HL-60/S4 (cell line): ENCODE results near the gene C1QTNF12.

Experiments
- in situ Hi-C: fragments of 300-500 bp; cut with MboI; formaldehyde crosslinking; loops from 2 replicates; pipeline ENCODE4 v1.14.3; 2022; ENCODE audit warnings: low sequenced_read_pairs

The C1QTNF12 gene

DNA sequence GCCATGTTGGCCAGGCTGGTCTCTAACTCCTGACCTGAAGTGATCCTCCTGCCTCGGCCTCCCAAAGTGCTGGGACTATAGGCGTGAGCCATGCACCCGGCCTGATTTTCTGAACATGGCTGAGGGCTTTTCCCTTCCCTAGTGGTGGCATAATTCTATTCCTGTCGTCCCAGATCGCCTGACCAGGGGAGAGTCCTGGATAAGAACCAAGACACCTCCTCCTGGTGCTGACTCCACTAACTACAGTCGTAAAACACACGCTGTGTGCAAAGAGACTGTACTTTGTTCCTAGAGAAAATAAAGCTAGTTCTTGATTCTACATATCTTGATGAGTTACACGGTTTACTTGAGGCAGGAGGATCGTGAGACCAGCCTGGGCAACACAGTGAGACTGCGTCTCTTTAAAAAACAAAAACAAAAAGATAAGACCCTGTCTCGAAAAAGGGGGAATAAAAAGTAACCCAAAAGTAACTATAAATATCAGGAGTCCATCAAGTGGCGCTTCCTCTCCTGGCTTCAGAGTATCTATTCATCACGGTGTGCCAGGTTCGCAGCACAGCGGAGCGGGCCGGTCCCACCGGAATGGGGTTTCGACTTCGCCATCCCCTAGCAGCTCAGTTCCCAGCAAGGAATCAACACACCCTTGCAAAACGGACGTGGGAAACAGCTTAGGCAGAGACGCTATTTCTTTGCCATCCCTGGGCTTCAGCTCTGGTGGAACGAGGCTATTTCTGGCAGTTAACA, 15.7 kb downstream of the C1QTNF12 start:
- in situ Hi-C loops: no loop called here

DNA sequence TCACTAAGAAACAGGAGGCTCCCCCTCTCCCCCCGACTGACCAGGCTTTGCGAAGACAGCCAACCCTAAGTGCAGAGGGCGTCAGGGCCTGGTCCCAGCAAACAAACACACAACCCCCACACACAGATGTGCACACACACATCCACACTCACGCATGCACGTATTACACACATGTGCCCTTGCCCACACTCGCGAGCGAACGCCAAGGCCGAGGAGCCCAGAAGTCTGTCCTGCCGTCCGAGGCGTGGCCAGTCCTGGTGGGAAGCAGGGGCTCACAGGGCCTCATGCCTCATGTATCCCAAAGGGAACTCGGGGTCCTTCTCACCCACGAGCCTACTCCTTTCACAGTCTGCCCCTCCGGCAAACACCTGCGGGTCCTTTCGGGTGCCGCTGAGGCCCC, 16.8 kb downstream of the C1QTNF12 start:
- in situ Hi-C loops: no loop called here

DNA sequence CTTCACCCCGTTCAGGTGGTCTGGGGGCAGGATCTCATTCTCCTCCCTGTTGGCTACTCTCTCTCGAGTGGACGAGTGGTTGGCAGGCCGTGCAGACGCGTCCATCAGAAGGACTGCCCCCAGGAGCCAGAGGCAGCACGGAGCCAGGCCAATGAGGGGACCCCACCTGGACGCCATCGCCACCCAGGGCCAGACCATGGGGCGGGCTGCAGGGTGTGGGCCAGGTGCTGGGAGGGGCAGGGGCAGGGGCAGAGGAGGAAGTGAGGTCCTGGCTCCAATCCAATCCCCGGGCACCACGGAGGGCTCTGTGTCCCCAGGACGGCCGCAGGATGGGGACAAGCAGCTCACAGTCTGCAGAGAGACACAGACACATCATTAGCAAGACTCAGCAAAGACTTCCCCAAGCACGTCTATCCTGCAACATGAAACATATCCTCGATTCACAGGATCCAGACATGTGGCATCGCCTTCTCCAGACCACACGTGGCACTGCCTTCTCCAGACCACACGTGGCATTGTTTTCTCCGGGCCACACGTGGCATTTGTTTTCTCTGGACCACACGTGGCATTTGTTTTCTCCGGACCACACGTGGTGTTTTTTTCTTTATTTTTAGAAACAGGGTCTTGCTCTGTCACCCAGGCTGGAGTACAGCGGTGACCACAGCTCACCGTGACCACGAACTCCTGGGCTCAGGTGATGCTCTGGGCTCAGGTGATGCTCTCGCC, 17.8 kb downstream of the C1QTNF12 start:
- in situ Hi-C loops: no loop called here

DNA sequence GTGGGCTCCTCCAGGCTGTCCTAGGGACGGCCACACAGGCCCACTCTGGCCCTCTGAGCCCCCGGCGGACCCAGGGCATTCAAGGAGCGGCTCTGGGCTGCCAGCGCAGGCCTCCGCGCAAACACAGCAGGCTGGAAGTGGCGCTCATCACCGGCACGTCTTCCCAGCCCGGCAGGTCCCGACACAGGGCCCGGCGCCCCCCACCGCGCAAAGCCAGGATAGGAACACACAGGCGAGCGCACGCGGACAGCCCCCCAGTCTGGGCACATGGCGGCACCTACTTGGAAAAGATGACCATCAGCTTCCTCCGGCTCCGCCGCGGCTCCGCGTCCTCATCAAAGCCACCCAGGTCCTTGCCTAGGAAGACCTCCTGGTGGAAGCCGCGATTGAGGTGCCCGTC, 18.3 kb downstream of the C1QTNF12 start:
- in situ Hi-C loops: no loop called here

DNA sequence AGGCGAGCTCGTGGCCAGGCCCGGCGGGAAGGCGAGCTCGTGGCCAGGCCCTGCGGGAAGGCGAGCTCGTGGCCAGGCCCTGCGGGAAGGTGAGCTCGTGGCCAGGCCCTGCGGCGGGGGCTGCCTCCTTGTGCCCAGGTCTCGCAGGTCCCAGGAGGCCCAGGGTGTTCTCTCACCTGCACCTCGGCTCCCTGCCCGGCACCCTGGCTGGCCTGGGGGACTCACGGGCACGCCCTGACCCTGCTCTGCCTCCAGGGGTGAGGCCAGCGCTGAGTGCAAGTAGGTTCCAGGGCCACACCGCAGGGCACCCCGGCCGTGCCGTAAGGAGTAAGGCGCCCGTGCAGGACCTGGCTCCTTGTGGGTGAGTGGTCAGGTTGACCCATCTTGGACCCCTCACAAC, 19.1 kb downstream of the C1QTNF12 start:
- in situ Hi-C loops: no loop called here

DNA sequence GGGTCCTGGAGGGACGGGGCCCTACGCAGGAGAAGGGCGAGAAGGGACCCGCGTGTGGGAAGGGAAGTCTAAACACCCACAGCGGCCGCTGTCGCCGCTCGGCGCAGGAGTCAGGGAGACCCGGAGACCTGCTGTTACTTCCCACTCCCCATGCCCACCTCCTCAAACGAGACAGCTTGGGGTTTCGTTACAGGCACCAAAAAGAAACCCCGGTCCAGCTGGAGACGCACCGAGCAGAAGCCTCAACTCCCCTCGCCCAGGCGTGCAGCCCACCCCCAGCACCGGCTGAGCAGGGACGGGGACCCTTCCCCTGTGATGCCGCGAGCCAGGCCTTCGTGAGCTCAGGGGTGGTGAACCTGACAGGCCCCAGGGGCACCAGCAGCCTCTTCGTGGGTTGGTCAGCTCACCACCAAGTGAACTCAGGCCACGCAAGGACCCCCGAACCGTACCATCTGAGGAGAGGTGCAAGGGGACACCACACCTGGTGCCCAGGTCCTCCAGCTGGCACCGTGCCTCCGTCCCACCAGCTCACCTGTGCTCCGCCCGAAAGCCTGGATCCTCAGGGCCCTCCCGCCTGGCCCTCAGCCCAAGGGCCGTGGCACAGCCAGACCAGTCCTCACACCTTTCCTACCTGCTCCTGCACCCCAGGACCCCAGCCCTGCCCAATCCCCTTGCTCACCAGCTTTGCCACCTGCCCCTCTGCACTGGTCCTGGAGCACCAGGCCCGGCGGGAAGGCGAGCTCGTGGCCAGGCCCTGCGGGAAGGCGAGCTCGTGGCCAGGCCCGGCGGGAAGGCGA, 19.8 kb downstream of the C1QTNF12 start:
- in situ Hi-C loops: no loop called here

DNA sequence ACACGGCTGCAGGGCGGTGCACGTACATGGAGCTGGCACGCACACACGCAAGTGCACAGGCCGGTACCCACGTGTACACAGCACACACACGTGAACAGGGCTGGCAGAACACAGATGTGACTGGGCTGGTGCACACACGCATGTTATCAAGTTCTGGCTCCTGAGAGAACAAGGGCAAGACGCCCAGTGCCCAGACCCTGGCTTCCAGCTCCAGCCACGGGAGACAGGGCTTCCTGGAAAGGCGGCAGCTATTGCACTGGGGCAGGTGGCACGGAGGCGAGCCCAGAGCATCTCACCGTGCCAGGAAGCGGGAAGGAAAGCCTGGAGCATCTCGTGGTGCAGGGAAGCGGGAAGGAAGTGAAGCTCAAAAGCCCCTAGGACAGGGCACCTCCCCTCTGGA, 20.6 kb downstream of the C1QTNF12 start:
- in situ Hi-C loops: no loop called here

DNA sequence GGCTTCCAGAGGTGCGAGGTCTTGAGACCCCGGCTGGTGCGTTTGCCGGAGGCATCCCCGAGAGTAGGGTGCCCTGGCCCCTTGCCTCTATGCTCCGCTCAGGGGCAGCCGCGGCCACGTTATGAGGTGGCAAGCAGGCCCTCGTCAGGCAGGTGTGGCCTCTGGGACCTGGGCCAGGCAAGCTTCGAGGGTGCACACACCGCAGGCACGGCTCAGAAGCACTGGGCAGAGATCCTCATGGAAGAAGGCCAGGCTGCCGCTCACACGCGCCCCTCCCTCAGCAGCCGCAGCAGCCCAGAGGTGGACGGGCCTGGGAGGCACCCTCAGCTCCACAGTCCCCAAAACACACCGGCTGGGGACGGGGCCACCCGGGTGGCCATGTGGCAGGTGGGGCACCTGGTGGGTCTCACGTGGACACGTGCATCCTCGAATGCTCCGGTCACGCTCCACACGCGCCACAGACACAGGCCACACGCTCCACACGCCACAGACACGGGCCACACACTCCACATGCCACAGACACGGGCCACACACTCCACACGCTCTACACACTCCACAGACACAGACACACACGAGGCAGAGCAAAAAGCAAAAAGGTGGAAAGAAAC, 21.2 kb downstream of the C1QTNF12 start:
- in situ Hi-C loops: no loop called here

DNA sequence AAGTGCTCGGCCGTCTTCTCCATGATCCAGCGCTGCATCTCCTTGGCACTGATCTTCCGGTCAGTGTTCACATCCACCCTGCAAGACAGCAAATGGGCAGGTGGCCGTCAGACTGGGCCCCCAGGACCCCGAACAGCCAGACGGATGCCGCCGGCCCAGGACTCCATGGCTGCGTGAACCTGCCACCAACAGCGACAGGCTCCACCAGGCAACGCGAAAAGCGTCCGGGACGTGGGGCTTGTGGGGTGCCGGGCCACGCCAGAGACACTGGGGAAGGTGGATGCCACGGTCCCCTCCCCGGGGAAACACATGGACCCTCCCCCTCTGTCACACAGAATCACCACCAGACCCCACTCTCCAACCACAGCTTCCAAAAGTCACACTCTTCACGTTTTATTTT, 22.6 kb downstream of the C1QTNF12 start:
- in situ Hi-C loops: no loop called here

DNA sequence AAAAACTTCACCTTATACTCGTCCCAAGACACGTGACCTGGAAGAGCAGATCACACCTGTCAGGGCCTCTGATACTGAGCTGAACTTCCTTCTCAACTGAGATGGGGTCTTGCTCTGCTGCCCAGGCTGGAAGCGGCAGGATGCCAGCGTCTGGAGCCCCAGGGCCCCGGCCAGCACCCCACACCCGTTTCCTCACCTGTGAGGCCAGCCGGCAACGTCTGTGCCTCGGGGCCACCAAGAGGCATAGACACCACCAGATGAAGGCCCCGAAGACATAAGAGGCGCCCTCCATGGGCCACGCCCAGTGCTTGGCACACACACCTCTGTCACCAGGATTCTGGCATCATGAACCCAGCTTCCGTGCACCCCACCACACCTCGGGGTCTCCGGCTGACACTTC, 23.2 kb downstream of the C1QTNF12 start:
- in situ Hi-C loops: no loop called here

DNA sequence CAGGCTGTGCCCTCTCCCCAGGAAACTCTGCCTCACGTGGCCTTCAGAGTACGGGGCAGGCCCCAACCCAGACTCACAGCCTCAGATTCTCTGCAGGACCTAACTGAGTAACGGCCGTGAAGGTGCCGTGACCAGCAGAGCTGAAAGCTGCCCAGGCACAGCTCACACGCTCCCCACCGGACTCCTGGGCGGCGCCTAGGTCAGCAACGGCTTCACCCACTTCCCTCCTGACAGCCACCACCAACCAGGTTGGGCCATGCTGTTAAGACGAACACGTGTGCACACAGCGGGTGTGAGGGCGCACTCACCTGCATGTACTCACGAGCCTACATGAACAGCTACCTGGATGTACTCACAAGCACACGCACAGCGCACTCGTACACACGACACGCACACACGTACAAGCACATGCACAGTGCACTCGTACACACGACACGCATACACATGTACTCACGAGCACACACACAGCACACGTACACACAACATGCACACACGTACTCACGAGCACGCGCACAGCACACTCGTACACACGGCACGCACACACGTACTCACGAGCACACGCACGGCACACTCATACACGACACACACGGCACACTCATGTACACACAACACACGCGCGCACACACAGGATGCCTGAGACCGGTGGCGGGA, 23.8 kb downstream of the C1QTNF12 start:
- in situ Hi-C loops: no loop called here

DNA sequence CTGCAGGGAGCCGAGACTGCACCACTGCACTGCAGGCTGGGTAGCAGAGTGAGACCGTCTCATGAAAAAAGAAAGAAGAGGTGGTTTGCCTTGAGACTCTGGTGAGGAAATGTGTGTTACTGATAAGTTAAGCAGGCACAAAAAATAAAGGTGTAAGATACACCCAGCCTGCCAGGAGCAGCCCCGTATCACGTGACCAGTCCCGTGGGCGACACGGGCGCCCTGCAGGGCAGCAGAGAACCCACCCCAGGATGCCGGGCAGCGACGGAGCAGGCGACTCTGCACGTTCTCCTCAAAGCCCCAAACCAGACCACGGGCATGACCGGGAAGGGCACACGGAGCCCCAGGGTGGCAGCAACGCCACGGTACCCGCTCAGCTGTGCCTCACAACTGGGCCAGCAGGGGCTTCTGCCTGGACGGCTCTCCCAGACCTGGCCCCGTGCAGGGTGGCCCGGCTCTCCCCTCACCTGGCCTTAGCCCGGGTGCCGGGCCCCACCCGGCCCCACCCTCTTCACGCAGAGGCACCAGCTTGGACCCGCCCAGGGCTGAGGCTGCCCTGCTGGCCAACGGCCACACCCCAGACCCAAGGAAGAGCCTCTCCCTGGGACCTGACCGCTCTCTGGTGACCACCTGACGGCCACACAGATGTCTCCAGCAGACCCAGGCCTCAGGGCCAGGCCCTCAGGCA, 24.5 kb downstream of the C1QTNF12 start:
- in situ Hi-C loops: no loop called here

DNA sequence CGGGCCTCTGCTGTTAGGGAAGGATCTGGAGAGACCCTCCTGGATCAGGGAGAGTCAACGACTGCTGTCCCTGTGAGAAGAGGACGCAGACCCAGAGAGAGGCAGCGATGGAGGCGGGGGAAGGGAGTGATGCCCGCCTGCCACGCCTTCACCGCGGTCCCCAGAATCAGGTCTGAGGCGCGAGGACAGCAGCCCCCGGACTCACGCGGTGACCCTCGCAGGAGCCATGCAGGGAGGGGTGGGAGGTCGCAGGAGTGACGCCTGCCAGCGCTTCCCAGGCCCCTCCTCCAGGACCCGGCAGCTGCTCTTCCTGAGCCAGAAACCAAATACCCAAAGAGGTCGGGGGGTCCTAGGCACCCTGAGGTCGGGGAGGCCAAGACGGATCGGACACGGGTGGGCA, 26.3 kb downstream of the C1QTNF12 start:
- in situ Hi-C loops: no loop called here

DNA sequence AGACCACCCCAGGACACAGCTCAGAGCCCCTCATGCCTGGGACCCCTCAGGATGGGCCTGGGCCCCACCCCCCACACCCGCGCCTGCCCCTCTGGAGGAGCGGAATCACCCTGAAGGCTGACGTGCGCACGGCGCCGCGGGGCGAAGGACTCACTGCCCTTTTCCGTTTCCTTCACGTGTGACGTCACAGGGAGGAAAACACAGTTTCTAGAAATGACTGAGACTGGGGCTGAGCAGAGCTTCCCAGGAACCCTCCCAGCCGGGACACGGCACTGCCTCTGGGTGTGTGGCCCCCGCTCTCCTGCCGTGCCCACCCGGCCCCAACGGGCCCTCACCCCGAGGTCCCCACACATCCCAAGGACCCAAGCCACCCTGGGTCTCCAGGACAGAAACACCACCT, 27.2 kb downstream of the C1QTNF12 start:
- in situ Hi-C loops: no loop called here

DNA sequence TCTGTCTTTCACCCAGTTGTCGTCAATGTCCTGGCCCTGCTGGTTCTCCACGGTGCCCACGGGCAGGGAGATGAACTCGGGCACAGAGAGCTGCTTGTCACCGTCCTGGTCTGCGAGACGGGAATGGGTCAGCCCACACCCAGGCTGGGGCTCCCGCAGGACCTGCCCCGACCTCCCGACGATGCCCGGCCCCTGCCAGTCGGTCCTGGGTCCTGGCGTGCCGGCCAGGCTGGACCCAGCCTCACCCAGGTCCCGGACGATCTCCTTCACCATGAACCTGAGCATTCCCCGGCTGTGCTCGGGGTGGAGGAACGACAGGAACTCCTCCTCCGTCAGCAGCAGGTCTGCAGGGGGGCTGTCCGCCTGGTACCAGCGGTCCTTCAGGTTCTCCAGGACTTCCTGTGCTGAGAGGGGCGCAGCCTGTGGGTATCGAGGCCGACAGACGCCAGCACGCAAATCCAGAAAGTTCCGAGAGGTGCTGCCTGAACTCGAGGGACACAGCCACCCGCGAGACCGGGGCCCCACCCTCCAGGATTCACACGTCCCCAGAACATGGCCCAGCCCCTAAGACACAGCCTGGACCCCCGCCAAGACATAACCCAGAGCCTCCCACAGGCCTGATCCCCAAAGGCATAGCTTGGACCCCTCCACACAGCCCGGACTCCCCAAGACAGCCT, 27.9 kb downstream of the C1QTNF12 start:
- in situ Hi-C loops: no loop called here

DNA sequence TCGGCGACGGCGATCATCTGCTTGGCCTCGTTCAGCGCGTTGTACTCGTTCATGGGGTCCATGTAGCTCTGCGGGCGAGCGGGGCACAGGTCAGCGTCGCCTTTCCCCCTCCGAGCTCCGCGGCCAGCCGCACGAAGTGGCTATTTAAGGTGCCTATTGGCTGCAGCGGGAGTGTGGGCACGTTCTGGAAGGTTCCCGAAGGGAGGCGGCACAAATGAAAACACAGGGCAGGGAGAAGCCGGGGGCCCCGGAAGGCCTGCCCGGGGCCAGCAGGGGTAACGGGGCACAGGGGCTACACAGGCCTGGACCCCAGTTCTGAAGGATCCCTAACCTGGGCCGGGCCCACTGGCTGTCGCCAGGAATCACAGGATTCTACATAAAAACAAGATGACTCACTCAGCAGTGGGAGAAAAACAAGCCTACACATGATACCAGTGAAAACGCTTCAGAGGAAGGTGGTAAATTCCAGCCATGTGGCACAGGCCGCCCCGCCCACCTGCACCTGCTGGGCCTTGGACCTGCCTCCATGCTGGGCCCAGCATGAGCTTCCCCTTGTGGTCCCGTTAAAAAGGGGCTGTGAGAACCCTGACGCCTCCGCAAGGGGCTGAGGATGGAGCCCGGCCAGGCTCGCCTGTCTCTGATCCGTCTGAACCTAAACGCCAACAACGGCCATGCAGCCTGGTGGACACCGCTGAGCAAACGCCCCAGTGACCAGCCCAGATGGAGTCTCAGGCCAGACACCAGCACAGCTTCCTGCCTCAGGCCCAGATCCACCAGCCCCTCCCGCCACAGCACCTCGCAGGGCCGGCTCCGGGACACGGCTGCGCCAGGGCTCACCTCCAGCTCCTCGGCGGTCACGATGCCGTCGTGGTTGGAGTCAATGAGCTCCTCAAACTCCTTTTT, 28.6 kb downstream of the C1QTNF12 start:
- in situ Hi-C loops: no loop called here

DNA sequence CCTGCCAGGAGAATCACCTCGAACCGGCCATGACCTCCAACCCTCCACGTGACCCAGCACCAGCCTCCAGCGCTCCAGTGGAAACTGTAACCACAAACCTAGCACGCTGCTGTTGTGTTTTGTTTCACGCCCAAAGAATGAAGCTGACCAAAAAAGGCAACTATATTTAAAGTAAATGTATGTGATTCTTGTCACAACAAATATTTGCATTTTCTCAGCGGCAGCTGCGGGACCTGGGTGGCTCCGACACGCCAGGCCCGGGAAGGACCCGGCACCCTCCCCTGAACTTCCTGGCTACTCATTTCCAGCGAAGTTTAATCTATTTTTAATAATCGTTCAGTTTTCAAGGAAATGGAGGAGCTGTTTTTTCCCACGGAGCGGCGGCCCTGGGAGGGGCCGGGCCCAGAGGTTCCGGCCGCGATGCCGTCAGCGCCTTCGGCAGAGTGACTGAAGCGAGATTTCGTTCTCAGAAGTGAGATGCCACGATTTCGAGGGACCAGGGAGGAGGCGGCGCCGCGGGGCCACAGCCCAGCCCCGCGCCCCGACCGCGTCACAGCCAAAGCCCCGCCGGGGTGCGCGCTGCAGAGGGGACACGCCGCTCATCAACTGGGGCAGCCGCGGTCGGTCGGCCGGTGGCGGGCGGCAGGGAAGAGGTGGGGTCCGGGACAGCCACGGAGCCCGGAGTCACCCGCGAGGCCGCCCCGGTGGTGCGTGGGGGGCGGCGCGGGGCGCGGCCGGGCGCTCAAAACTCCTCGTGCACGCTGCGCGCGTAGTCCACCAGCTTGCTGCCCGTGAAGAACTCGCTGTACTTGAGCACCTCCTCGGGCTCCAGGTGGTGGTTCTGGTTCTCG, 29.5 kb downstream of the C1QTNF12 start:
- in situ Hi-C loops: no loop called here
